Uterus (tissue), 4 donors: ENCODE data around the gene KLF16. TPM values are rescaled to one million over a fixed set of nuclear protein-coding genes. Genes with fewer than 3 reads are reported as not detected.

Experiments
- DNase-seq, 2 donors: peaks; one replicate each; pipeline ENCODE4 v3.0.0-alpha.2; 2019 to 2020
- H3K27ac ChIP-seq, 2 donors: fragments of 200-600 bp; sonication (generic); 1 replicate in 1 of 2; 2 replicates in 1 of 2; pipeline ENCODE4 v1.5.1; 2016 to 2018
- H3K27me3 ChIP-seq, 2 donors: fragments of 200-600 bp; sonication (generic); one replicate each; pipeline ENCODE4 v1.5.1; 2018 to 2019; ENCODE audit warnings: control low read depth in 1 of 2
- H3K36me3 ChIP-seq, 2 donors: fragments of 200-600 bp; sonication (generic); one replicate each; pipeline ENCODE4 v1.5.1; 2019; ENCODE audit warnings: control low read depth in 1 of 2
- H3K4me1 ChIP-seq, 2 donors: fragments of 200-600 bp; sonication (generic); one replicate each; pipeline ENCODE4 v1.5.1; 2018 to 2019; ENCODE audit warnings: control low read depth in 1 of 2
- H3K4me3 ChIP-seq, 2 donors: fragments of 200-600 bp; sonication (generic); 1 replicate in 1 of 2; 2 replicates in 1 of 2; pipeline ENCODE4 v1.5.1; 2018 to 2019; ENCODE audit warnings: mild to moderate bottlenecking in 1 of 2
- H3K9me3 ChIP-seq, 2 donors: fragments of 200-600 bp; sonication (generic); one replicate each; pipeline ENCODE4 v1.5.1; 2019; ENCODE audit warnings: control low read depth in 1 of 2
- POLR2A ChIP-seq, 2 donors: fragments of 450-650 bp; IDR thresholded peaks; one replicate each; pipeline ENCODE4 v1.6.1; 2016; ENCODE audit warnings: antibody characterized with exemption in 2 of 2, mild to moderate bottlenecking in 1 of 2, moderate library complexity in 1 of 2
- intact Hi-C: fragments of 100-400 bp; cut with DNase I; formaldehyde crosslinking; loops from one replicate; pipeline ENCODE4 v1.15.1; 2023; ENCODE audit warnings: low total_unique reads
- total RNA-seq, 4 donors: library from RNA; depleted of rRNA in 3 of 4; stranded (reverse); fragments of >200 nt in 3 of 4; gene quantifications; one replicate each; pipeline versions ENCODE4 v1.1.0 to v1.2.4, GENCODE V29; 2014 to 2023
- TF ChIP-seq, protein P1 (sequence below), 4 experiments: fragments of 200-600 bp in 2 of 4; fragments of 450-650 bp in 2 of 4; sonication (generic) in 2 of 4; IDR thresholded peaks; one replicate each; pipeline ENCODE4 v1.5.1; 2016 to 2019; ENCODE audit warnings: antibody characterized with exemption in 4 of 4, mild to moderate bottlenecking in 2 of 4, moderate library complexity in 1 of 4
- donor health status: DM: yes; HTN: yes; CAD: no.

The KLF16 gene
- total RNA-seq, 4 donors from 2014 or later = 0.26 to 17.7 (median 3.9) TPM; not detected in 1

- intact Hi-C loops = no loop called here
- H3K27me3 ChIP-seq = no peaks in the 10 kb centered on the region
- no peak for TF ChIP-seq POLR2A (IDR thresholded peaks at IDR 0.05)
- TF ChIP-seq, protein P1, sequence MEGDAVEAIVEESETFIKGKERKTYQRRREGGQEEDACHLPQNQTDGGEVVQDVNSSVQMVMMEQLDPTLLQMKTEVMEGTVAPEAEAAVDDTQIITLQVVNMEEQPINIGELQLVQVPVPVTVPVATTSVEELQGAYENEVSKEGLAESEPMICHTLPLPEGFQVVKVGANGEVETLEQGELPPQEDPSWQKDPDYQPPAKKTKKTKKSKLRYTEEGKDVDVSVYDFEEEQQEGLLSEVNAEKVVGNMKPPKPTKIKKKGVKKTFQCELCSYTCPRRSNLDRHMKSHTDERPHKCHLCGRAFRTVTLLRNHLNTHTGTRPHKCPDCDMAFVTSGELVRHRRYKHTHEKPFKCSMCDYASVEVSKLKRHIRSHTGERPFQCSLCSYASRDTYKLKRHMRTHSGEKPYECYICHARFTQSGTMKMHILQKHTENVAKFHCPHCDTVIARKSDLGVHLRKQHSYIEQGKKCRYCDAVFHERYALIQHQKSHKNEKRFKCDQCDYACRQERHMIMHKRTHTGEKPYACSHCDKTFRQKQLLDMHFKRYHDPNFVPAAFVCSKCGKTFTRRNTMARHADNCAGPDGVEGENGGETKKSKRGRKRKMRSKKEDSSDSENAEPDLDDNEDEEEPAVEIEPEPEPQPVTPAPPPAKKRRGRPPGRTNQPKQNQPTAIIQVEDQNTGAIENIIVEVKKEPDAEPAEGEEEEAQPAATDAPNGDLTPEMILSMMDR (IDR thresholded peaks at IDR 0.05) = no peak
- no peak for DNase-seq
- H3K4me3 ChIP-seq = peak overlapping the region; percentile 50 to 68
- peak overlapping the region; percentile 27 to 83 for H3K27ac ChIP-seq
- H3K36me3 ChIP-seq = no peaks in the 10 kb centered on the region
- peaks cover 0 to 34% of the 10 kb centered on the region in 2 donors for H3K4me1 ChIP-seq
- H3K9me3 ChIP-seq = no peaks in the 10 kb centered on the region
Measured at GRCh38 chr19:1861599-1862031, 1.8 kb downstream of the KLF16 start.

GRCh38 chr19:1860821-1861598, 2.4 kb downstream of the KLF16 start:
- Histone ChIP-seq H3K4me1 (peaks cover 0 to 39% of the 10 kb centered on the region in 2 donors), H3K4me3 (no peak overlapping the region), H3K9me3 (no peaks in the 10 kb centered on the region), H3K27me3 (no peaks in the 10 kb centered on the region), H3K27ac (peak overlapping the region; percentile 7 to 27), H3K36me3 (no peaks in the 10 kb centered on the region)
- intact Hi-C loops = no loop called here
- no peak for DNase-seq
- TF ChIP-seq POLR2A (IDR thresholded peaks at IDR 0.05) = no peak
- TF ChIP-seq, protein P1 (IDR thresholded peaks at IDR 0.05) = no peak

GRCh38 chr19:1860042-1860775, 3.2 kb downstream of the KLF16 start:
- Histone ChIP-seq H3K36me3 (no peaks in the 10 kb centered on the region), H3K27me3 (no peaks in the 10 kb centered on the region), H3K9me3 (no peaks in the 10 kb centered on the region), H3K4me1 (peaks cover 0 to 42% of the 10 kb centered on the region in 2 donors), H3K27ac (peak overlapping the region in 1 of 2 donors; percentile 13), H3K4me3 (no peak overlapping the region)
- intact Hi-C loops = no loop called here
- TF ChIP-seq POLR2A (IDR thresholded peaks at IDR 0.05) = no peak
- TF ChIP-seq, protein P1 (IDR thresholded peaks at IDR 0.05) = no peak
- DNase-seq = peak; percentile 72 to 74

GRCh38 chr19:1859331-1859781, 4.0 kb downstream of the KLF16 start:
- H3K27ac ChIP-seq = peak overlapping the region in 1 of 2 donors; percentile 13
- H3K9me3 ChIP-seq = no peaks in the 10 kb centered on the region
- intact Hi-C loops = no loop called here
- H3K27me3 ChIP-seq = no peaks in the 10 kb centered on the region
- peaks cover 0 to 42% of the 10 kb centered on the region in 2 donors for H3K4me1 ChIP-seq
- TF ChIP-seq, protein P1 (IDR thresholded peaks at IDR 0.05) = no peak
- TF ChIP-seq POLR2A (IDR thresholded peaks at IDR 0.05) = no peak
- H3K4me3 ChIP-seq = no peak overlapping the region
- DNase-seq = no peak
- no peaks in the 10 kb centered on the region for H3K36me3 ChIP-seq
